Sigmoid colon (tissue), 4 donors: Measurements from ENCODE around the gene KCNE4.

ENCODE experiments used
- CTCF ChIP-seq, 4 experiments: fragments of 450-650 bp in 3 of 4; fragments of 200-600 bp in 1 of 4; IDR thresholded peaks; one replicate each; pipeline ENCODE4 v1.5.1; 2016 to 2019; ENCODE audit warnings: antibody characterized with exemption in 4 of 4, mild to moderate bottlenecking in 3 of 4, moderate library complexity in 2 of 4
- POLR2AphosphoS5 ChIP-seq, 4 donors: sonication (generic); formaldehyde crosslinking; IDR thresholded peaks; one replicate each; pipeline ENCODE4 v1.6.1; 2017; ENCODE audit warnings: antibody characterized with exemption in 4 of 4

- TF ChIP-seq CTCF (IDR thresholded peaks at IDR 0.05) (no peak), POLR2AphosphoS5 (IDR thresholded peaks at IDR 0.05) (no peak)
Observed at GRCh38 chr2:223081789-223082188, 29.8 kb downstream of the KCNE4 start.
